Fibroblast of lung (primary cell): ENCODE measurements around the gene DNHD1. TPM values are rescaled to one million over a fixed set of nuclear protein-coding genes. Genes with fewer than 3 reads are reported as not detected.

ENCODE experiments used
- DNase-seq, 2 donors: peaks; one replicate each; pipeline versions ENCODE4 v3.0.0 to v3.0.0-alpha.2; 2010; ENCODE audit warnings: low read depth in 2 of 2
- H2AFZ ChIP-seq: 2 replicates; pipeline ENCODE4 v1.5.1; 2012; ENCODE audit warnings: low read length, control low read depth, inconsistent platforms
- H3K27ac ChIP-seq: 2 replicates; pipeline ENCODE4 v1.5.1; 2011; ENCODE audit warnings: low read length, control low read depth; ENCODE audit not compliant: insufficient read depth
- H3K27me3 ChIP-seq: 2 replicates; pipeline ENCODE4 v1.5.1; 2011; ENCODE audit warnings: mild to moderate bottlenecking, low read length; ENCODE audit not compliant: control insufficient read depth, insufficient read depth
- H3K36me3 ChIP-seq: 2 replicates; pipeline ENCODE4 v1.5.1; 2011; ENCODE audit warnings: low read length; ENCODE audit not compliant: control insufficient read depth, insufficient read depth
- H3K4me1 ChIP-seq: 2 replicates; pipeline ENCODE4 v1.5.1; 2011; ENCODE audit warnings: low read length; ENCODE audit not compliant: control insufficient read depth, insufficient read depth; ENCODE audit errors: extremely low read depth
- H3K4me2 ChIP-seq: 2 replicates; pipeline ENCODE4 v1.5.1; 2011; ENCODE audit warnings: low read length, control low read depth; ENCODE audit not compliant: insufficient read depth; ENCODE audit errors: extremely low read depth
- H3K4me3 ChIP-seq, 4 experiments: fragments of 200-600 bp in 1 of 4; sonication (generic) in 1 of 4; replicated peaks in 1 of 4; 2 replicates each; pipeline ENCODE4 v1.5.1; 2011 to 2016; ENCODE audit warnings: low read length in 4 of 4, low read depth in 3 of 4, mild to moderate bottlenecking in 3 of 4, control low read depth in 2 of 4, inconsistent platforms in 1 of 4, mixed read lengths in 1 of 4; ENCODE audit not compliant: insufficient read depth in 1 of 4; ENCODE audit errors: control extremely low read depth in 1 of 4
- H3K79me2 ChIP-seq: 2 replicates; pipeline ENCODE4 v1.5.1; 2012; ENCODE audit warnings: mild to moderate bottlenecking, low read length, inconsistent platforms; ENCODE audit not compliant: control insufficient read depth, insufficient read depth
- H3K9ac ChIP-seq: 2 replicates; pipeline ENCODE4 v1.5.1; 2011; ENCODE audit warnings: mild to moderate bottlenecking, low read length, control low read depth; ENCODE audit not compliant: insufficient read depth
- H3K9me3 ChIP-seq: 2 replicates; pipeline ENCODE4 v1.5.1; 2012; ENCODE audit warnings: low read depth, low read length; ENCODE audit not compliant: control insufficient read depth, insufficient read depth
- H4K20me1 ChIP-seq: 2 replicates; pipeline ENCODE4 v1.5.1; 2011; ENCODE audit warnings: low read length; ENCODE audit not compliant: control insufficient read depth, insufficient read depth; ENCODE audit errors: extremely low read depth
- EZH2 ChIP-seq: IDR thresholded peaks from 2 replicates; pipeline ENCODE4 v1.5.1; 2012; ENCODE audit warnings: low read length, control low read depth, mild to moderate bottlenecking; ENCODE audit errors: missing control alignments
- polyA plus RNA-seq, 2 donors: library from polyadenylated mRNA; depleted of rRNA in 1 of 2; stranded (reverse) in 1 of 2; unstranded in 1 of 2; fragments of >200 nt; gene quantifications; 2 replicates each; pipeline ENCODE4 v1.2.1, GENCODE V29; 2011 to 2012; ENCODE audit warnings: missing spikeins in 1 of 2
- total RNA-seq: library from RNA; depleted of rRNA; stranded (reverse); fragments of >200 nt; gene quantifications from 2 replicates; pipeline ENCODE4 v1.2.1, GENCODE V29; 2014
- TF ChIP-seq, protein P1 (sequence below), 2 donors: IDR thresholded peaks in 1 of 2; conservative IDR thresholded peaks in 1 of 2; 1 replicate in 1 of 2; 2 replicates in 1 of 2; pipeline ENCODE4 v1.5.1; 2011 to 2012; ENCODE audit warnings: low read length in 2 of 2, control low read depth in 1 of 2, inconsistent platforms in 1 of 2, low read depth in 1 of 2, mild to moderate bottlenecking in 1 of 2

DNHD1 gene
- total and polyA plus RNA-seq, 2 donors (not counting 1 experiment from before 2014, with no cell fraction given), result 2.2 to 14.7 TPM

DNA sequence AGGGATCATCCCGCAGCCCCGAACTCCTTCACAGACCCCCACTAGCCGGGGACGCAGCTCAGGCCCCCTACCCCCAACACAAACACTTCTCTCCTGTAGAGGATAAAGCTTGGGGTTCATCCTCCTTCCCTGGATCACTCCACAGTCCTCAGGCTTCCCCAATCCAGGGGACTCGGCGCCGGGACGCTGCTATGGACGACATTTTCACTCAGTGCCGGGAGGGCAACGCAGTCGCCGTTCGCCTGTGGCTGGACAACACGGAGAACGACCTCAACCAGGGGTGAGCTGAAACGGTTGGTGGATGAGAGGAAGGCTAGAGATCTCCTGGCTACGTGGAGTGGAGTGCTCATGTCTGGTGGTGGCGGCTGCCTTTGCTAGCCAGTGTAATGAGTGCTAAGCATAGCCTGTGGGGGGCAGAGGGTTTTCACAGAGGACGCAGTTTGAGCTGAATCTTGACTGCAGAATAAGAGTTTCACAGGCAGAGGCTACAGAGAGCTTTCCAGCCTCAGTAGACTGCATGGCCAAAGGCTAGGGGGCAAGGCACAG is 107.1 kb downstream of the DNHD1 start:
- H3K4me1 ChIP-seq, result peaks cover 20% of the 10 kb centered on the region
- no peaks in the 10 kb centered on the region for H3K27me3 ChIP-seq
- peak overlapping the region; percentile 79 for H3K9ac ChIP-seq
- H3K4me3 ChIP-seq, result peak overlapping the region; percentile 84 to 97 (median 90)
- H4K20me1 ChIP-seq, result no peaks in the 10 kb centered on the region
- peak overlapping the region; percentile 89 for H3K4me2 ChIP-seq
- H3K79me2 ChIP-seq, result peaks cover 80% of the 10 kb centered on the region
- no peaks in the 10 kb centered on the region for H3K9me3 ChIP-seq
- peak overlapping the region; percentile 92 for H3K27ac ChIP-seq
- peak; percentile 64 to 73 for DNase-seq
- TF ChIP-seq EZH2, result no peak
- TF ChIP-seq, protein P1, sequence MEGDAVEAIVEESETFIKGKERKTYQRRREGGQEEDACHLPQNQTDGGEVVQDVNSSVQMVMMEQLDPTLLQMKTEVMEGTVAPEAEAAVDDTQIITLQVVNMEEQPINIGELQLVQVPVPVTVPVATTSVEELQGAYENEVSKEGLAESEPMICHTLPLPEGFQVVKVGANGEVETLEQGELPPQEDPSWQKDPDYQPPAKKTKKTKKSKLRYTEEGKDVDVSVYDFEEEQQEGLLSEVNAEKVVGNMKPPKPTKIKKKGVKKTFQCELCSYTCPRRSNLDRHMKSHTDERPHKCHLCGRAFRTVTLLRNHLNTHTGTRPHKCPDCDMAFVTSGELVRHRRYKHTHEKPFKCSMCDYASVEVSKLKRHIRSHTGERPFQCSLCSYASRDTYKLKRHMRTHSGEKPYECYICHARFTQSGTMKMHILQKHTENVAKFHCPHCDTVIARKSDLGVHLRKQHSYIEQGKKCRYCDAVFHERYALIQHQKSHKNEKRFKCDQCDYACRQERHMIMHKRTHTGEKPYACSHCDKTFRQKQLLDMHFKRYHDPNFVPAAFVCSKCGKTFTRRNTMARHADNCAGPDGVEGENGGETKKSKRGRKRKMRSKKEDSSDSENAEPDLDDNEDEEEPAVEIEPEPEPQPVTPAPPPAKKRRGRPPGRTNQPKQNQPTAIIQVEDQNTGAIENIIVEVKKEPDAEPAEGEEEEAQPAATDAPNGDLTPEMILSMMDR (conservative IDR thresholded peaks at IDR 0.05 in 1 of 2, IDR thresholded peaks at IDR 0.05 in 1 of 2; ENCODE audit: low read depth in 1 of 2, low read length in 2 of 2), result peak; percentile 21 to 37
- H3K36me3 ChIP-seq, result peaks cover 25% of the 10 kb centered on the region
- H2AFZ ChIP-seq, result peak overlapping the region; percentile 34

DNA sequence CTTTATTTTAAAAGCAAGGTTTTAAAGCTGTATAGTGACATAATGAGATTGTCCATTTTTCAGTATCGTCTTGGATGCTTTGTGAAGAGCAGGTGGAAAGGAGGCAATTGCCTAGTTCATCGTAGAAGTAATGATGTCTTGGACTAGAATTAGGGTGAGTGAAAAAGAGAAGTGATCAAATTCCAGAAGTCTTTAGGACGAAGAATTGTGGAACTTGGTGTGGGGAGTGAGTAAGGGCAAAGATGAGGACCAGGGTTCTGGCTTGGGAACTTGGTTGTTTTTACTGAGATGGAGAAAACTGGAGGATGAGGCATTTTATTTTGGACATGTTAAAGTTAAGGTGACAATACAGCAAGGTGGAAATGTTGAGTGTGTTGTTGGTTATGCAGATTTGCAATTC is 107.7 kb downstream of the DNHD1 start:
- no peak overlapping the region for H2AFZ ChIP-seq
- H3K4me1 ChIP-seq, result peaks cover 20% of the 10 kb centered on the region
- no peak for TF ChIP-seq EZH2
- TF ChIP-seq, protein P1 (conservative IDR thresholded peaks at IDR 0.05 in 1 of 2, IDR thresholded peaks at IDR 0.05 in 1 of 2; ENCODE audit: low read depth in 1 of 2, low read length in 2 of 2), result no peak
- H3K9ac ChIP-seq, result no peak overlapping the region
- H3K27me3 ChIP-seq, result no peaks in the 10 kb centered on the region
- peak overlapping the region; percentile 92 for H3K27ac ChIP-seq
- no peak for DNase-seq
- no peaks in the 10 kb centered on the region for H4K20me1 ChIP-seq
- H3K79me2 ChIP-seq, result peaks cover 86% of the 10 kb centered on the region
- no peaks in the 10 kb centered on the region for H3K9me3 ChIP-seq
- H3K36me3 ChIP-seq, result peaks cover 27% of the 10 kb centered on the region
- H3K4me3 ChIP-seq, result peak overlapping the region; percentile 84 to 97 (median 90)
- peak overlapping the region; percentile 89 for H3K4me2 ChIP-seq

DNA sequence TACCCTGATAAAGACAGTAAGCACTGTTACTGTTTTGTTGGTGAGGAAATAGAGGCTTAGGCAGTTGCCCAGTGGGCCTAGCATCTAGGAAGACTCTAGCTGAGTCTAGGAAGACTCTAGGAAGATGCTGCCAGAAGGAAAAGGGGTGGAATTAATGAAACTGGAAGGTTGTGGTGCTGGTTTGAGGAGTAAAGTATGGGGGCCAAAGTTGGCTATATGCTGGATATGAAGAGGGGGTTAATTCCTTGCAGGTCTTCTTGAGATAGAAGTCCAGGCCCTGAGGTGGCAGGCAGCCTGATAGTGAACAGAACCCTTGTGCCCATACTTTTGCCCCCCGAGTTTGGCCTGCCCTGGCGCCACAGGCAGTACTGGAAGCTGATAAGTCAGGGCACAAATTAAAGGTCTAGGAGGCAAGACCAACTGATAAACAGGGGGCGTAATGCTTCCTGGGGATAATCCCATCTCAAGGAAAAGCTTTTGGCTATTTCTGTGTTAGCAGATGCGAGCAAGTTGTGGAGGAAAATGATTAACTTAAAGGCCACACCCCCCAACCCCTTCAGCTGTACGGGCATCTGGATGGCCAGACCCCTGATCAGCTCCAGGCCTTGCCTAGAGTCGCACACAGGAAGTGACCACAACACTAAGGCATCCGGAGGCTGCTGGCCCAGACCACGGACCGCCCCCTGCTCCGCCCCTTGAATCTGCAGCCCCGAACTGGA is 109.5 kb downstream of the DNHD1 start:
- H3K4me2 ChIP-seq, result peak overlapping the region; percentile 83
- no peaks in the 10 kb centered on the region for H3K9me3 ChIP-seq
- H4K20me1 ChIP-seq, result no peaks in the 10 kb centered on the region
- H3K4me1 ChIP-seq, result peaks cover 26% of the 10 kb centered on the region
- peak overlapping the region; percentile 85 for H3K27ac ChIP-seq
- H3K79me2 ChIP-seq, result peaks cover 89% of the 10 kb centered on the region
- no peak overlapping the region for H2AFZ ChIP-seq
- H3K4me3 ChIP-seq, result peak overlapping the region; percentile 14 to 91 (median 62)
- TF ChIP-seq EZH2, result no peak
- TF ChIP-seq, protein P1 (conservative IDR thresholded peaks at IDR 0.05 in 1 of 2, IDR thresholded peaks at IDR 0.05 in 1 of 2; ENCODE audit: low read depth in 1 of 2, low read length in 2 of 2), result no peak
- DNase-seq, result peak; percentile 93 to 96
- H3K27me3 ChIP-seq, result no peaks in the 10 kb centered on the region
- peak overlapping the region; percentile 48 for H3K9ac ChIP-seq
- peaks cover 26% of the 10 kb centered on the region for H3K36me3 ChIP-seq
